ENCODE data around the gene SALL4. TPM values are rescaled to one million over a fixed set of nuclear protein-coding genes. Genes with fewer than 3 reads are reported as not detected.

The SALL4 gene
- total and polyA plus RNA-seq, 9 of the 15 experiments (the other 6 are each of a cell fraction or from before 2014, with no cell fraction given), result 0.03 to 0.07 TPM; not detected in 7

DNA sequence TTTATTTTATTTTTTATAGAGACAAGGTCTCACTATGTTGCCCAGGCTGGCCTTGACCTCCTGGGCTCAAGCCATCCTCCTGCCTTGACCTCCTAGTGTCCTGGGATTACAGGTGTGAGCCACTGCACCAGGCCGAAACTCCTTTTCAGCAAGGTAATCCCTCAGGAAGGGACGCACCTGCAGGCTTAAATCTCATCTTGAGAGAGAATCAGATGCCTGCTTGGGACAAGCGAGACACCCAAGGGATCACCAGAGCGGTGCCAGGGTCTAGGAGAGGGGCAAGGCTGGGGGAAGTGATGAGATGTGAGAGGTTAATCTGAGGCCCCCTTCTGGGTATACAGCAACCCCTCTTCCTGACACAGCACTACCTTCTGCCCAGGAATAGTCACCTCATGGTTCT lies 30.1 kb downstream of the SALL4 start:
- 0% methylated on average over 4 of the region's 4 CpGs for WGBS (ENCODE audit: insufficient coverage, low coverage, missing lambda C conversion rate)
- intact Hi-C loops (cut with micrococcal nuclease), result no loop called here
- H2AFZ ChIP-seq (ENCODE audit: low read depth, low read length), result no peak overlapping the region
- no peak overlapping the region for H3K27ac ChIP-seq (ENCODE audit: extremely low read depth, low read depth, low read length)
- H3K4me3 ChIP-seq, result no peak overlapping the region
- H4K20me1 ChIP-seq (replicated peaks; ENCODE audit: control insufficient read depth, insufficient read depth, low read length), result no peaks in the 10 kb centered on the region
- peaks cover 9 to 22% of the 10 kb centered on the region in 2 experiments; a peak in 4 of 5 replicates for H3K27me3 ChIP-seq (ENCODE audit: control insufficient read depth in 2 of 2, insufficient read depth in 2 of 2, low read length in 2 of 2)
- no peaks in the 10 kb centered on the region for H3K79me2 ChIP-seq (ENCODE audit: control insufficient read depth, insufficient read depth, low read length)
- H3K9me3 ChIP-seq (replicated peaks; ENCODE audit: control insufficient read depth, insufficient read depth, low read depth, low read length), result no peaks in the 10 kb centered on the region
- ChIA-PET POLR2A (no interaction called here), CTCF (ENCODE audit: low intra/inter-chr PET ratio) (no interaction called here)
- BruUV-seq (replicated peaks), result no TSS peak
- H3K4me1 ChIP-seq (replicated peaks in 1 of 2; ENCODE audit: control insufficient read depth in 2 of 2, insufficient read depth in 2 of 2, low read length in 2 of 2), result peaks cover 0 to 6% of the 10 kb centered on the region in 2 experiments; a peak in 1 of 5 replicates
- H3K36me3 ChIP-seq (ENCODE audit: control insufficient read depth, insufficient read depth, low read length), result no peaks in the 10 kb centered on the region
- no peaks in the 10 kb centered on the region for H3K9me1 ChIP-seq (ENCODE audit: control insufficient read depth, insufficient read depth, low read length)
- ATAC-seq (no peak), DNase-seq (ENCODE audit: extremely low read depth in 1 of 4, low spot score in 3 of 4) (no peak), FAIRE-seq (no peak)
- H3K9ac ChIP-seq (ENCODE audit: insufficient read depth in 1 of 2, low read depth in 2 of 2, low read length in 2 of 2), result no peak overlapping the region
- H3K4me2 ChIP-seq (ENCODE audit: insufficient read depth, low read length), result no peak overlapping the region
- in situ Hi-C loops (cut with MboI), result no loop called here
- TF ChIP-seq GATAD2B (IDR thresholded peaks at IDR 0.05; ENCODE audit: borderline replicate concordance), result no peak
- no peak for TF ChIP-seq GMEB1 (CRISPR knock-in tag; IDR thresholded peaks at IDR 0.05)
- no peak for TF ChIP-seq BCLAF1 (IDR thresholded peaks at IDR 0.05; ENCODE audit: borderline replicate concordance in 1 of 2, control insufficient read depth in 1 of 2, low read depth in 2 of 2, low read length in 1 of 2)
- no peak for TF ChIP-seq ZBTB43 (CRISPR knock-in tag; IDR thresholded peaks at IDR 0.05)
- TF ChIP-seq, protein P1, sequence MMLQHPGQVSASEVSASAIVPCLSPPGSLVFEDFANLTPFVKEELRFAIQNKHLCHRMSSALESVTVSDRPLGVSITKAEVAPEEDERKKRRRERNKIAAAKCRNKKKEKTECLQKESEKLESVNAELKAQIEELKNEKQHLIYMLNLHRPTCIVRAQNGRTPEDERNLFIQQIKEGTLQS (IDR thresholded peaks at IDR 0.05), result no peak
- TF ChIP-seq, protein P1 (CRISPR knock-in tag; conservative IDR thresholded peaks at IDR 0.05), result no peak
- no peak for TF ChIP-seq FIP1L1 (IDR thresholded peaks at IDR 0.05; ENCODE audit: low read depth, low read length, poor library complexity, severe bottlenecking)
- no peak for TF ChIP-seq EZH2 (IDR thresholded peaks at IDR 0.05; ENCODE audit: borderline replicate concordance, low read depth, low read length)
- TF ChIP-seq, protein P2, sequence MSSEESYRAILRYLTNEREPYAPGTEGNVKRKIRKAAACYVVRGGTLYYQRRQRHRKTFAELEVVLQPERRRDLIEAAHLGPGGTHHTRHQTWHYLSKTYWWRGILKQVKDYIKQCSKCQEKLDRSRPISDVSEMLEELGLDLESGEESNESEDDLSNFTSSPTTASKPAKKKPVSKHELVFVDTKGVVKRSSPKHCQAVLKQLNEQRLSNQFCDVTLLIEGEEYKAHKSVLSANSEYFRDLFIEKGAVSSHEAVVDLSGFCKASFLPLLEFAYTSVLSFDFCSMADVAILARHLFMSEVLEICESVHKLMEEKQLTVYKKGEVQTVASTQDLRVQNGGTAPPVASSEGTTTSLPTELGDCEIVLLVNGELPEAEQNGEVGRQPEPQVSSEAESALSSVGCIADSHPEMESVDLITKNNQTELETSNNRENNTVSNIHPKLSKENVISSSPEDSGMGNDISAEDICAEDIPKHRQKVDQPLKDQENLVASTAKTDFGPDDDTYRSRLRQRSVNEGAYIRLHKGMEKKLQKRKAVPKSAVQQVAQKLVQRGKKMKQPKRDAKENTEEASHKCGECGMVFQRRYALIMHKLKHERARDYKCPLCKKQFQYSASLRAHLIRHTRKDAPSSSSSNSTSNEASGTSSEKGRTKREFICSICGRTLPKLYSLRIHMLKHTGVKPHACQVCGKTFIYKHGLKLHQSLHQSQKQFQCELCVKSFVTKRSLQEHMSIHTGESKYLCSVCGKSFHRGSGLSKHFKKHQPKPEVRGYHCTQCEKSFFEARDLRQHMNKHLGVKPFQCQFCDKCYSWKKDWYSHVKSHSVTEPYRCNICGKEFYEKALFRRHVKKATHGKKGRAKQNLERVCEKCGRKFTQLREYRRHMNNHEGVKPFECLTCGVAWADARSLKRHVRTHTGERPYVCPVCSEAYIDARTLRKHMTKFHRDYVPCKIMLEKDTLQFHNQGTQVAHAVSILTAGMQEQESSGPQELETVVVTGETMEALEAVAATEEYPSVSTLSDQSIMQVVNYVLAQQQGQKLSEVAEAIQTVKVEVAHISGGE (CRISPR knock-in tag; IDR thresholded peaks at IDR 0.05), result no peak
- no peak for TF ChIP-seq FOXP1 (CRISPR knock-in tag; IDR thresholded peaks at IDR 0.05)

Data from K562 (cell line).